Testis (tissue), 2 donors: ENCODE data around the gene BAIAP2.

Experiments
- CTCF ChIP-seq, 3 experiments: fragments of 450-650 bp in 2 of 3; fragments of 200-600 bp in 1 of 3; sonication (generic) in 1 of 3; IDR thresholded peaks; one replicate each; pipeline ENCODE4 v1.5.1; 2016 to 2019; ENCODE audit warnings: antibody characterized with exemption in 3 of 3, mild to moderate bottlenecking in 2 of 3, moderate library complexity in 1 of 3
- POLR2A ChIP-seq: fragments of 450-650 bp; IDR thresholded peaks from one replicate; pipeline ENCODE4 v1.6.1; 2017; ENCODE audit warnings: antibody characterized with exemption, mild to moderate bottlenecking, moderate library complexity

GRCh38 chr17:81009136-81009535 lies 25.8 kb upstream of the BAIAP2 start:
- no peak for TF ChIP-seq CTCF (IDR thresholded peaks at IDR 0.05)
- TF ChIP-seq POLR2A = no peak
